ENCODE data around the gene BCAS3. TPM values are rescaled to one million over a fixed set of nuclear protein-coding genes. Genes with fewer than 3 reads are reported as not detected.

BCAS3 gene
- polyA plus RNA-seq, 1 donor from 2014 or later, result 21.6 TPM

DNA sequence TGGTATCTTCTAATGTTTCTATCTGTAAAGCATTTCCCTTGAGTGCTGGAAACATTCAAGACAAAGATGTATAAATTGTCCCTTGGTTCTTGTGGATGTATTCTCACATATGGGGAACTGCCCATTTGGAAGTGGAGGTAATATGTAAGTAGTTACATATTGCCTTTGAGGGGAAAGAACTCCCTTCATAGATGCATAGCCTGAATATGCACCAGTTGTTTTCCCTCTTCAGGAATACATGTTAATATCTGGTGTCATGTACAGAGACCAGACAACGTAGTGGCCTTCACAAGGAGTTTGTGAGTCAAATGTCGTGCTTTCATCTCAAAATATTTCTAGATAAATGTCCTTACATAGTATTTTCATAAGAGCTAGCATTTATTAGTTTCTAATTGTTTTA is 213.5 kb downstream of the BCAS3 start:
- Histone ChIP-seq H3K9me2 (ENCODE audit: insufficient read depth, low read length) (no peaks in the 10 kb centered on the region), H4K20me1 (ENCODE audit: insufficient read depth) (no peaks in the 10 kb centered on the region), H3K79me2 (replicated peaks; ENCODE audit: insufficient read depth, low read length) (no peaks in the 10 kb centered on the region), H3K9me3 (ENCODE audit: low read length) (no peaks in the 10 kb centered on the region), H3K27me3 (ENCODE audit: insufficient read depth, low read depth, low read length) (no peaks in the 10 kb centered on the region), H2AFZ (ENCODE audit: low read depth, low read length) (no peak overlapping the region), H3K36me3 (ENCODE audit: insufficient read depth, low read length) (no peaks in the 10 kb centered on the region), H3K9ac (ENCODE audit: low read length) (no peak overlapping the region), H3K27ac (ENCODE audit: low read length) (no peak overlapping the region), H3F3A (ENCODE audit: insufficient read depth, low read length, poor library complexity, severe bottlenecking) (no peaks in the 10 kb centered on the region), H3K4me2 (ENCODE audit: low read length) (no peak overlapping the region), H3K4me3 (ENCODE audit: low read length) (no peak overlapping the region)
- TF ChIP-seq, protein P1, sequence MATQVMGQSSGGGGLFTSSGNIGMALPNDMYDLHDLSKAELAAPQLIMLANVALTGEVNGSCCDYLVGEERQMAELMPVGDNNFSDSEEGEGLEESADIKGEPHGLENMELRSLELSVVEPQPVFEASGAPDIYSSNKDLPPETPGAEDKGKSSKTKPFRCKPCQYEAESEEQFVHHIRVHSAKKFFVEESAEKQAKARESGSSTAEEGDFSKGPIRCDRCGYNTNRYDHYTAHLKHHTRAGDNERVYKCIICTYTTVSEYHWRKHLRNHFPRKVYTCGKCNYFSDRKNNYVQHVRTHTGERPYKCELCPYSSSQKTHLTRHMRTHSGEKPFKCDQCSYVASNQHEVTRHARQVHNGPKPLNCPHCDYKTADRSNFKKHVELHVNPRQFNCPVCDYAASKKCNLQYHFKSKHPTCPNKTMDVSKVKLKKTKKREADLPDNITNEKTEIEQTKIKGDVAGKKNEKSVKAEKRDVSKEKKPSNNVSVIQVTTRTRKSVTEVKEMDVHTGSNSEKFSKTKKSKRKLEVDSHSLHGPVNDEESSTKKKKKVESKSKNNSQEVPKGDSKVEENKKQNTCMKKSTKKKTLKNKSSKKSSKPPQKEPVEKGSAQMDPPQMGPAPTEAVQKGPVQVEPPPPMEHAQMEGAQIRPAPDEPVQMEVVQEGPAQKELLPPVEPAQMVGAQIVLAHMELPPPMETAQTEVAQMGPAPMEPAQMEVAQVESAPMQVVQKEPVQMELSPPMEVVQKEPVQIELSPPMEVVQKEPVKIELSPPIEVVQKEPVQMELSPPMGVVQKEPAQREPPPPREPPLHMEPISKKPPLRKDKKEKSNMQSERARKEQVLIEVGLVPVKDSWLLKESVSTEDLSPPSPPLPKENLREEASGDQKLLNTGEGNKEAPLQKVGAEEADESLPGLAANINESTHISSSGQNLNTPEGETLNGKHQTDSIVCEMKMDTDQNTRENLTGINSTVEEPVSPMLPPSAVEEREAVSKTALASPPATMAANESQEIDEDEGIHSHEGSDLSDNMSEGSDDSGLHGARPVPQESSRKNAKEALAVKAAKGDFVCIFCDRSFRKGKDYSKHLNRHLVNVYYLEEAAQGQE (IDR thresholded peaks at IDR 0.05; ENCODE audit: borderline replicate concordance), result no peak
- TF ChIP-seq SMC3 (conservative IDR thresholded peaks at IDR 0.05; ENCODE audit: poor library complexity) (no peak), POLR2AphosphoS5 (IDR thresholded peaks at IDR 0.05) (no peak), EZH2 (IDR thresholded peaks at IDR 0.05; ENCODE audit: borderline replicate concordance, insufficient read depth, low read length, poor library complexity, severe bottlenecking) (no peak), TAF1 (IDR thresholded peaks at IDR 0.05; ENCODE audit: low read depth) (no peak), MXI1 (conservative IDR thresholded peaks at IDR 0.05; ENCODE audit: poor library complexity, severe bottlenecking) (no peak), EP300 (conservative IDR thresholded peaks at IDR 0.05; ENCODE audit: poor library complexity, severe bottlenecking) (no peak), RAD21 (conservative IDR thresholded peaks at IDR 0.05) (no peak)
- TF ChIP-seq, protein P2, sequence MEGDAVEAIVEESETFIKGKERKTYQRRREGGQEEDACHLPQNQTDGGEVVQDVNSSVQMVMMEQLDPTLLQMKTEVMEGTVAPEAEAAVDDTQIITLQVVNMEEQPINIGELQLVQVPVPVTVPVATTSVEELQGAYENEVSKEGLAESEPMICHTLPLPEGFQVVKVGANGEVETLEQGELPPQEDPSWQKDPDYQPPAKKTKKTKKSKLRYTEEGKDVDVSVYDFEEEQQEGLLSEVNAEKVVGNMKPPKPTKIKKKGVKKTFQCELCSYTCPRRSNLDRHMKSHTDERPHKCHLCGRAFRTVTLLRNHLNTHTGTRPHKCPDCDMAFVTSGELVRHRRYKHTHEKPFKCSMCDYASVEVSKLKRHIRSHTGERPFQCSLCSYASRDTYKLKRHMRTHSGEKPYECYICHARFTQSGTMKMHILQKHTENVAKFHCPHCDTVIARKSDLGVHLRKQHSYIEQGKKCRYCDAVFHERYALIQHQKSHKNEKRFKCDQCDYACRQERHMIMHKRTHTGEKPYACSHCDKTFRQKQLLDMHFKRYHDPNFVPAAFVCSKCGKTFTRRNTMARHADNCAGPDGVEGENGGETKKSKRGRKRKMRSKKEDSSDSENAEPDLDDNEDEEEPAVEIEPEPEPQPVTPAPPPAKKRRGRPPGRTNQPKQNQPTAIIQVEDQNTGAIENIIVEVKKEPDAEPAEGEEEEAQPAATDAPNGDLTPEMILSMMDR (IDR thresholded peaks at IDR 0.05; ENCODE audit: poor library complexity, severe bottlenecking), result no peak

DNA sequence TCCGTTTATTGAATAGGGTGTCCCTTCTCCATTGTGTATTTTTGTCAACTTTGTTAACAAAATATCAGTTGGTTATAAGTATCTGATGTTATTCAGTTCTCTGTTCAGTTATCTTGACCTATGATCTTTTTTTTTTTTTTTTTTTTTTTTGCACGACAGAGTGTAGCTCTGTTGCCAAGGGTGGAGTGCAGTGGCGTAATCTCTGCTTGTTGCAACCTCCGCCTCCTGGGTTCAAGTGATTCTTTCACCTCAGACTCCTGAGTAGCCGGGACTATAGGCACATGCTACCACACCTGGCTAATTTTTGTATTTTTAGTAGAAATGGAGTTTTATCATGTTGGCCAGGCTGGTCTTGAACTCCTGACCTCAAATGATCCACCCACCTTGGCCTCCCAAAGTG is 215.8 kb downstream of the BCAS3 start:
- Histone ChIP-seq H3F3A (ENCODE audit: insufficient read depth, low read length, poor library complexity, severe bottlenecking) (no peaks in the 10 kb centered on the region), H4K20me1 (ENCODE audit: insufficient read depth) (no peaks in the 10 kb centered on the region), H3K4me2 (ENCODE audit: low read length) (no peak overlapping the region), H2AFZ (ENCODE audit: low read depth, low read length) (no peak overlapping the region), H3K9me2 (ENCODE audit: insufficient read depth, low read length) (no peaks in the 10 kb centered on the region), H3K4me3 (ENCODE audit: low read length) (no peak overlapping the region), H3K79me2 (replicated peaks; ENCODE audit: insufficient read depth, low read length) (no peaks in the 10 kb centered on the region), H3K9me3 (ENCODE audit: low read length) (no peaks in the 10 kb centered on the region), H3K36me3 (ENCODE audit: insufficient read depth, low read length) (no peaks in the 10 kb centered on the region), H3K9ac (ENCODE audit: low read length) (no peak overlapping the region), H3K27ac (ENCODE audit: low read length) (no peak overlapping the region), H3K27me3 (ENCODE audit: insufficient read depth, low read depth, low read length) (no peaks in the 10 kb centered on the region)
- no peak for TF ChIP-seq EZH2 (IDR thresholded peaks at IDR 0.05; ENCODE audit: borderline replicate concordance, insufficient read depth, low read length, poor library complexity, severe bottlenecking)
- TF ChIP-seq SMC3 (conservative IDR thresholded peaks at IDR 0.05; ENCODE audit: poor library complexity), result no peak
- TF ChIP-seq, protein P1 (IDR thresholded peaks at IDR 0.05; ENCODE audit: borderline replicate concordance), result no peak
- TF ChIP-seq POLR2AphosphoS5 (IDR thresholded peaks at IDR 0.05), result no peak
- TF ChIP-seq EP300 (conservative IDR thresholded peaks at IDR 0.05; ENCODE audit: poor library complexity, severe bottlenecking), result no peak
- no peak for TF ChIP-seq MXI1 (conservative IDR thresholded peaks at IDR 0.05; ENCODE audit: poor library complexity, severe bottlenecking)
- no peak for TF ChIP-seq RAD21 (conservative IDR thresholded peaks at IDR 0.05)
- no peak for TF ChIP-seq TAF1 (IDR thresholded peaks at IDR 0.05; ENCODE audit: low read depth)
